Gastrocnemius medialis (tissue), 4 donors: ENCODE results near the gene ASL. TPM values are rescaled to one million over a fixed set of nuclear protein-coding genes. Genes with fewer than 3 reads are reported as not detected.
"Not testable (repeated sequence)": the region's sequence is repeated elsewhere in the genome, so short reads cannot be mapped to it uniquely, and the experiment has no call there.

Source experiments
- ATAC-seq, 2 donors: fragments of 150-250 bp; one replicate each; pipeline ENCODE4 v1.9.1; 2016
- DNase-seq, 2 donors: peaks; one replicate each; pipeline ENCODE4 v3.0.0-alpha.2; 2019
- H3K27ac ChIP-seq, 4 donors: fragments of 200-600 bp; sonication (generic); 1 replicate in 1 of 4; 2 replicates in 3 of 4; pipeline ENCODE4 v1.5.1; 2016 to 2018; ENCODE audit warnings: mild to moderate bottlenecking in 2 of 4, moderate library complexity in 1 of 4
- H3K27me3 ChIP-seq, 3 donors: fragments of 200-600 bp; sonication (generic) in 2 of 3; 1 replicate in 1 of 3; 2 replicates in 2 of 3; pipeline versions ENCODE4 v1.5.1 to v1.6.0; 2016 to 2019; ENCODE audit warnings: mild to moderate bottlenecking in 1 of 3, moderate library complexity in 1 of 3
- H3K36me3 ChIP-seq, 2 donors: fragments of 200-600 bp; sonication (generic) in 1 of 2; one replicate each; pipeline ENCODE4 v1.5.1; 2017 to 2018
- H3K4me1 ChIP-seq, 2 donors: fragments of 200-600 bp; sonication (generic) in 1 of 2; one replicate each; pipeline ENCODE4 v1.5.1; 2016 to 2017; ENCODE audit warnings: mild to moderate bottlenecking in 2 of 2
- H3K4me3 ChIP-seq, 4 donors: fragments of 200-600 bp; sonication (generic) in 3 of 4; 1 replicate in 1 of 4; 2 replicates in 3 of 4; pipeline ENCODE4 v1.5.1; 2016 to 2019; ENCODE audit warnings: mild to moderate bottlenecking in 2 of 4
- H3K9me3 ChIP-seq, 3 donors: fragments of 200-600 bp; sonication (generic) in 2 of 3; 1 replicate in 1 of 3; 2 replicates in 2 of 3; pipeline ENCODE4 v1.5.1; 2016 to 2019
- POLR2A ChIP-seq, 2 donors: fragments of 450-650 bp; IDR thresholded peaks; one replicate each; pipeline ENCODE4 v1.6.1; 2017; ENCODE audit warnings: antibody characterized with exemption in 2 of 2, mild to moderate bottlenecking in 2 of 2, moderate library complexity in 2 of 2
- in situ Hi-C, 4 donors: fragments of 200-750 bp; cut with MboI; loops; one replicate each; pipeline versions ENCODE4 v1.15.0 to v1.8.0; 2017; ENCODE audit warnings: low sequenced_read_pairs in 4 of 4
- intact Hi-C: fragments of 100-400 bp; cut with DNase I; formaldehyde crosslinking; loops from one replicate; pipeline ENCODE4 v1.15.1; 2023; ENCODE audit warnings: low total_unique reads
- total RNA-seq, 4 donors: library from RNA; depleted of rRNA; stranded (reverse); fragments of >200 nt; gene quantifications; one replicate each; pipeline versions ENCODE4 v1.1.0 to v1.2.3, GENCODE V29; 2016
- TF ChIP-seq, protein P1 (sequence below), 5 experiments: fragments of 450-650 bp in 3 of 5; fragments of 200-600 bp in 2 of 5; sonication (generic) in 2 of 5; IDR thresholded peaks in 4 of 5; conservative IDR thresholded peaks in 1 of 5; 1 replicate in 4 of 5; 2 replicates in 1 of 5; pipeline ENCODE4 v1.5.1; 2016 to 2019; ENCODE audit warnings: antibody characterized with exemption in 5 of 5, mild to moderate bottlenecking in 3 of 5, moderate library complexity in 3 of 5

Gene ASL
- total RNA-seq, 4 donors from 2014 or later, result 2.5 to 8.7 (median 4.9) TPM

DNA sequence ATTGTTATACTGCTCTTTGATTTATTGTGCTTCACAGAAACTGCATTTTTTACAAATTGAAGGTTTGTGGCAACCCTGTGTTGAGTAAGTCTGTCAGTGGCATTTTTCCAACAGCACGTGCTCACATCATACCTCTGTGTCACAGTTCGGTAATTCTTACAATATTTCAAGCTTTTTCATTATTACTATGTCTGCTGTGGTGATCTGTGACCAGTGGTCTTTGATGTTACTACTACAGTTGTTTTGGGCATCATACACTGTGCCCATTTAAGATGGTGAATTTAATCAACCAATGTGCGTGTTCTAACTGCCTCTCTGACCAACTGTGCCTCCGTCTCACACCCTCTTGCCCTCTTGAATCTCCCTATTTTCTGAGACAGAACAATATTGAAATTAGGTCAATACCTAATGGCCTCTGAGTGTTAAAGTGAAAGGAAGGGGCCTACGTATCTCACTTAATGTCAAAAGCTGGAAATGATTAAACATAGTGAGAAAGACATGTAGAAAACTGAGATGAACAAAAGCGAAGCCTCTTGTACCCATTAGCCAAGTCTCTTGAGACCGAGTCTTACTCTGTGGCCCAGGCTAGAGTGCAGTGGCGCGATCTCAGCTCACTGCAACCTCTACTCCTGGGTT, 20.2 kb upstream of the ASL start:
- Histone ChIP-seq H3K4me1 (no peaks in the 10 kb centered on the region), H3K36me3 (no peaks in the 10 kb centered on the region), H3K27me3 (no peaks in the 10 kb centered on the region), H3K4me3 (no peak overlapping the region), H3K27ac (no peak overlapping the region), H3K9me3 (no peaks in the 10 kb centered on the region)
- ATAC-seq, result no peak
- TF ChIP-seq, protein P1, sequence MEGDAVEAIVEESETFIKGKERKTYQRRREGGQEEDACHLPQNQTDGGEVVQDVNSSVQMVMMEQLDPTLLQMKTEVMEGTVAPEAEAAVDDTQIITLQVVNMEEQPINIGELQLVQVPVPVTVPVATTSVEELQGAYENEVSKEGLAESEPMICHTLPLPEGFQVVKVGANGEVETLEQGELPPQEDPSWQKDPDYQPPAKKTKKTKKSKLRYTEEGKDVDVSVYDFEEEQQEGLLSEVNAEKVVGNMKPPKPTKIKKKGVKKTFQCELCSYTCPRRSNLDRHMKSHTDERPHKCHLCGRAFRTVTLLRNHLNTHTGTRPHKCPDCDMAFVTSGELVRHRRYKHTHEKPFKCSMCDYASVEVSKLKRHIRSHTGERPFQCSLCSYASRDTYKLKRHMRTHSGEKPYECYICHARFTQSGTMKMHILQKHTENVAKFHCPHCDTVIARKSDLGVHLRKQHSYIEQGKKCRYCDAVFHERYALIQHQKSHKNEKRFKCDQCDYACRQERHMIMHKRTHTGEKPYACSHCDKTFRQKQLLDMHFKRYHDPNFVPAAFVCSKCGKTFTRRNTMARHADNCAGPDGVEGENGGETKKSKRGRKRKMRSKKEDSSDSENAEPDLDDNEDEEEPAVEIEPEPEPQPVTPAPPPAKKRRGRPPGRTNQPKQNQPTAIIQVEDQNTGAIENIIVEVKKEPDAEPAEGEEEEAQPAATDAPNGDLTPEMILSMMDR (IDR thresholded peaks at IDR 0.05 in 4 of 5, conservative IDR thresholded peaks at IDR 0.05 in 1 of 5), result no peak
- TF ChIP-seq POLR2A (IDR thresholded peaks at IDR 0.05), result no peak
- in situ Hi-C loops (no loop called here), intact Hi-C loops (no loop called here)
- no peak for DNase-seq

DNA sequence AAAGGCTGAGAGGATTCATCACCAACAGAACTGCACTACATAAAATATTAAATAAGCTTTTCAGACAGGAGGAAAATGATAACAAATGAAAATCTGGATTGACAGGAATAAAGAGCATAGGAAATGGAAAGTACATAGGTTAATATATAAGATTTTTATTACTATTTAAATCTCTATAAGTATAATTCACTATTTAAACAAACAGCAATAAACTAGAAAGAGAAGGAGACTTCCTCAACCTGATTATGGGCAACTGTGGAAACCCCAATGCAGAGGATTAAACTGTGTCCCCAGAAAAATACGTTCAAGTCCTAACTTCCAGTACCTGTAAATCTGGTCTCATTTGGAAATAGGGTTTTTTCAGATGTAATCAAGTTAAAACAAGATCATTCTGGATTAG, 14.8 kb upstream of the ASL start:
- no peak overlapping the region for H3K27ac ChIP-seq
- DNase-seq (no peak), ATAC-seq (no peak)
- in situ Hi-C loops, result no loop called here
- no peak overlapping the region for H3K4me3 ChIP-seq
- H3K4me1 ChIP-seq, result no peaks in the 10 kb centered on the region
- TF ChIP-seq, protein P1 (IDR thresholded peaks at IDR 0.05 in 4 of 5, conservative IDR thresholded peaks at IDR 0.05 in 1 of 5), result no peak
- no peak for TF ChIP-seq POLR2A (IDR thresholded peaks at IDR 0.05)
- H3K36me3 ChIP-seq, result no peaks in the 10 kb centered on the region
- no peaks in the 10 kb centered on the region for H3K27me3 ChIP-seq
- intact Hi-C loops, result no loop called here
- H3K9me3 ChIP-seq, result no peaks in the 10 kb centered on the region

DNA sequence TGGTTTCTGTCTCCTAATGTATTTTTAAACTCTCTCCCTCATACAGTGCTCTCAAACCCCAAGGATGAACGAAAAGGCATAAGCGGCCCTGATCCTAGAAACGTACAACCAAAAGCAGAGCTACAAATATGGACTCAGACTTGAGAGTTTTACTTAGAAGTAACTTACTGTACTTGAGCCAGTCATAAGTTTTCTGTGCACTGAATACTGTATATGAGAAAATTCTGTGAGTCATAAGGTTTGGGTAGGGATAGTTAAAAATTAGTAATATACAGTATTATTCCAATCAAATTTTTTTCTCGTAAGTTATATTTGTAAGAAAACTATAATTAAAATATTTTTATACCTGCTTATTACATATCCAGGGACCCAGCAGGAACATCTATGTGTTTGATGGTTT, 5.9 kb upstream of the ASL start:
- Histone ChIP-seq H3K4me1 (no peaks in the 10 kb centered on the region), H3K36me3 (no peaks in the 10 kb centered on the region), H3K27me3 (no peaks in the 10 kb centered on the region), H3K9me3 (no peaks in the 10 kb centered on the region), H3K4me3 (no peak overlapping the region), H3K27ac (no peak overlapping the region)
- ATAC-seq (no peak), DNase-seq (no peak)
- intact Hi-C loops, result no loop called here
- in situ Hi-C loops, result no loop called here
- TF ChIP-seq, protein P1 (IDR thresholded peaks at IDR 0.05 in 4 of 5, conservative IDR thresholded peaks at IDR 0.05 in 1 of 5), result no peak
- TF ChIP-seq POLR2A (IDR thresholded peaks at IDR 0.05), result no peak

DNA sequence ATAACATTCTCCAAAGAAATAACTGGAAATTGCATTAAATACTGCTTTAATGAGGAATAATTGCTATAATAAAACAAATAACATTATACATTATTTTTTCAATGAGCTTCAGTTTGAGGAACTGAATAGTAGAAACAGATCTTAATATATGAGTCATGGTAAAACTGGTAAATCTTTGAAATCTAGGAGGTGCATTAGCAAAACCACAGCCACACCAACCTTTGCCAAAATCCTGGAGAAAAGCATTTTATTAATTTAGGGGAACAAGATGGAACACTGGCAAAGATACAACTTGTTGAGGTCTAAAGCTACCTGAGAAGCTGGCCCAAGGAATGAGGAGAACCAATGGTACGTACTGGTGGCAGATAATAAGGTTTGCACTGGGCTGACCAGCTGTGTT, 5.4 kb upstream of the ASL start:
- ATAC-seq, result no peak
- intact Hi-C loops (no loop called here), in situ Hi-C loops (no loop called here)

DNA sequence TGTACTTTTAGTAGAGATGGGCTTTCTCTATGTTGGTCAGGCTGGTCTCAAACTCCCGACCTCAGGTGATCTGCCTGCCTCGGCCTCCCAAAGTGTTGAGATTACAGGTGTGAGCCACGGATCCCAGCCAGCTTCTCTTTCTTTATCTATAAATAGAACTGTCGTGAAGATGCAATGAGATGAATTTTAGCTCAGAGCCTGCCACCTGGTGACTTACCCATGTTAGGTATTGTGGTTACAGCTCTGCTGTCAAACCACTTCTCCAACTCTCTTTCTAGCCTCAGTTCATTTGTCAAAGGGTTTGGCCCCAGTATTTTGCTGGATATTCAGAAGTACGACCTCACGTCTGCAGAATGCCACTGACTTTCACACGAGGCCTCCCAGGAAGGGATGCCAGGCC, 3.4 kb upstream of the ASL start:
- H3K36me3 ChIP-seq, ATAC-seq, DNase-seq, intact Hi-C loops, H3K9me3 ChIP-seq, H3K4me3 ChIP-seq, H3K27ac ChIP-seq, in situ Hi-C loops, H3K27me3 ChIP-seq: not testable (repeated sequence)
- peaks cover 11 to 12% of the 10 kb centered on the region in 2 donors for H3K4me1 ChIP-seq

More for the DNA sequence above, 5.4 kb upstream of the ASL start:
- H3K27ac ChIP-seq, result no peak overlapping the region
- H3K4me1 ChIP-seq, result no peaks in the 10 kb centered on the region
- no peak overlapping the region for H3K4me3 ChIP-seq
- H3K36me3 ChIP-seq, result no peaks in the 10 kb centered on the region
- H3K27me3 ChIP-seq, result no peaks in the 10 kb centered on the region
- no peak for TF ChIP-seq POLR2A (IDR thresholded peaks at IDR 0.05)
- TF ChIP-seq, protein P1 (IDR thresholded peaks at IDR 0.05 in 4 of 5, conservative IDR thresholded peaks at IDR 0.05 in 1 of 5), result no peak
- no peaks in the 10 kb centered on the region for H3K9me3 ChIP-seq
- DNase-seq, result no peak
